ENCODE data around the gene PLSCR2. TPM values are rescaled to one million over a fixed set of nuclear protein-coding genes. Genes with fewer than 3 reads are reported as not detected.
"Not testable (repeated sequence)": the region's sequence is repeated elsewhere in the genome, so short reads cannot be mapped to it uniquely, and the experiment has no call there.

PLSCR2 gene
- total RNA-seq, 4 donors from 2014 or later: 1.3 TPM; not detected in 3

DNA sequence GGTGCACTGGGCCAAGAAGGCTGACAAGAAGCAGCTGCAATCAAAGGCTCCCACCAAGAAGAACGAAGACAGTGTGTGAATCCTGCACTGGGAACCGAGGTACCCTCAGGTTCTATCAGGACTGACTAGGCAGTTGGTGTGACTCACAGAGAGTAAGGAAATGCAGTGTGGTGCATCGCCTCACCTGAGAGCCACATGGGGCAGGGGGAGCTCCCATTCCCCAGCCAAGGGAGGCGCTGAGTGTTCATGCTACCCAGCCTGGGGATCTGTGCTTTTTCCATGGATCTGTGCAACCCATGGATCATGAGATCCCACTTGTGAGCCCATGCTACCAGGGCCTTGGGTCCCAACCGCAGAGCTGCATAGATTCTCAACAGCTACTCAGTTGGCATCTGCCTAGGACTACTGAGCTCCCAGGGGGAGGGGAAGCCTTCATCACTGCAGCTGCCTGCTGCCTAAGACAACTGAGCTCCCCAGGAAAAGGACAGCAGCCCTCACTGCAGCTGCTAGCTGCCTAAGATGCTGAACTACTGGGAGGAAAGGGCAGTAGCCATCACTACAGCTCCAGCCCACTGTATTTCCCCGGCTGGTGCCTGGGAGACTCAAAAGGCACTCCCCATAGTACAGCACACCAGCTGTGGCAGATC is 6.9 kb upstream of the PLSCR2 start:
- ATAC-seq: no peak
- no peaks in the 10 kb centered on the region for H3K9me3 ChIP-seq

DNA sequence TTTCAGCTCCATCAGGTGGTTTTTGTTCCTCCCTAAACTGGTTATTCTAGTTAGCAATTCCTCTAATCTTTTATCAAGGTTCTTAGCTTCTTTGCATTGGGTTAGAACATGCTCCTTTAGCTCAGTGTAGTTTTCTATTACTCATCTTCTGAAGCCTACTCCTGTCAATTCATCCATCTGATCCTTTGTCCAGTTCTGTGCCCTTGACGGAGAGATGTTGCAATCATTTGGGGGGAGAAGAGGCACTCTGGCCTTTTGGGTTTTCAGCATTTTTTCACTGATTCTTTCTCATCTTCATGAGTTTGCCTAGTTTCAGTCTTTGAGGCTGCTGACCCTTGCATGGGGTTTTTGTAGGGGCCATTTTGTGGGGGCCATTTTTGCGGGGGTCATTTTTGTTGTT is 5.6 kb upstream of the PLSCR2 start:
- 82 to 100% methylated on average over 1 to 2 of the region's 2 CpGs for WGBS, 2 donors (ENCODE audit: low coverage in 1 of 2)
- not testable (repeated sequence) for H3K9me3 ChIP-seq

More for the DNA sequence above, 6.9 kb upstream of the PLSCR2 start:
- no peak overlapping the region for H3K4me3 ChIP-seq
- no peaks in the 10 kb centered on the region for H3K36me3 ChIP-seq
- H3K4me1 ChIP-seq: no peaks in the 10 kb centered on the region
- no peak overlapping the region for H3K27ac ChIP-seq
- WGBS, 2 donors (ENCODE audit: low coverage in 1 of 2): 89% methylated on average over 3 of the region's 6 CpGs; no CpG with 5 or more reads in 1 of the 2 donors
- no peak for TF ChIP-seq POLR2A (IDR thresholded peaks at IDR 0.05)
- TF ChIP-seq, protein P1, sequence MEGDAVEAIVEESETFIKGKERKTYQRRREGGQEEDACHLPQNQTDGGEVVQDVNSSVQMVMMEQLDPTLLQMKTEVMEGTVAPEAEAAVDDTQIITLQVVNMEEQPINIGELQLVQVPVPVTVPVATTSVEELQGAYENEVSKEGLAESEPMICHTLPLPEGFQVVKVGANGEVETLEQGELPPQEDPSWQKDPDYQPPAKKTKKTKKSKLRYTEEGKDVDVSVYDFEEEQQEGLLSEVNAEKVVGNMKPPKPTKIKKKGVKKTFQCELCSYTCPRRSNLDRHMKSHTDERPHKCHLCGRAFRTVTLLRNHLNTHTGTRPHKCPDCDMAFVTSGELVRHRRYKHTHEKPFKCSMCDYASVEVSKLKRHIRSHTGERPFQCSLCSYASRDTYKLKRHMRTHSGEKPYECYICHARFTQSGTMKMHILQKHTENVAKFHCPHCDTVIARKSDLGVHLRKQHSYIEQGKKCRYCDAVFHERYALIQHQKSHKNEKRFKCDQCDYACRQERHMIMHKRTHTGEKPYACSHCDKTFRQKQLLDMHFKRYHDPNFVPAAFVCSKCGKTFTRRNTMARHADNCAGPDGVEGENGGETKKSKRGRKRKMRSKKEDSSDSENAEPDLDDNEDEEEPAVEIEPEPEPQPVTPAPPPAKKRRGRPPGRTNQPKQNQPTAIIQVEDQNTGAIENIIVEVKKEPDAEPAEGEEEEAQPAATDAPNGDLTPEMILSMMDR (IDR thresholded peaks at IDR 0.05): no peak
- no peak for TF ChIP-seq EP300 (IDR thresholded peaks at IDR 0.05)
- TF ChIP-seq POLR2AphosphoS5 (IDR thresholded peaks at IDR 0.05): no peak
- H3K27me3 ChIP-seq: peaks cover 13% of the 10 kb centered on the region

DNA sequence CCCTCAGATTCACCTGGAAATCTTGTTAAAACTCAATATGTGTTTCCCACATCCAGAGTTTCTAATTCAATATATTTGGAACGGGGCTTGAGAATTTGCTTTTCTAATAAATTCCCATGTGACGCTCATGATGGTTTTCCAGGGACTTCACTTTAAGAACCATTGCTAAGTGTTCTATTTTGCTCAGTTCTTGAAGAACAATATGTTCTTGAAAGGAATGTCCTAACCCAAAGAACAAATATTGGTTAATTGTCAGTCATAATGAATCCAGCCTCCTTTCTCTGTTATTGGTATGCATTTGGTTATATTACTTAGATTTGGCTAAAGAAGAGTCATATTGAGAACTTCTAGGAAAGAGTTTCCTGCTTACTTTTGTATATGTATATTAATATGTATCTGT is 4.4 kb upstream of the PLSCR2 start:
- Histone ChIP-seq H3K27me3 (peaks cover 13% of the 10 kb centered on the region), H3K4me1 (peaks cover 0 to 11% (median 0%) of the 10 kb centered on the region in 3 donors), H3K4me3 (no peak overlapping the region), H3K36me3 (no peaks in the 10 kb centered on the region), H3K9me3 (no peaks in the 10 kb centered on the region), H3K27ac (no peak overlapping the region)
- no peak for TF ChIP-seq POLR2A (IDR thresholded peaks at IDR 0.05)
- peak; percentile 15 for TF ChIP-seq POLR2AphosphoS5 (IDR thresholded peaks at IDR 0.05)
- no peak for ATAC-seq
- WGBS, 2 donors (ENCODE audit: low coverage in 1 of 2): 79 to 100% methylated on average over 1 to 2 of the region's 2 CpGs

More for the DNA sequence above, 5.6 kb upstream of the PLSCR2 start:
- not testable (repeated sequence) for H3K27ac ChIP-seq, H3K4me1 ChIP-seq, H3K36me3 ChIP-seq, H3K4me3 ChIP-seq, ATAC-seq
- peaks cover 13% of the 10 kb centered on the region for H3K27me3 ChIP-seq

DNA sequence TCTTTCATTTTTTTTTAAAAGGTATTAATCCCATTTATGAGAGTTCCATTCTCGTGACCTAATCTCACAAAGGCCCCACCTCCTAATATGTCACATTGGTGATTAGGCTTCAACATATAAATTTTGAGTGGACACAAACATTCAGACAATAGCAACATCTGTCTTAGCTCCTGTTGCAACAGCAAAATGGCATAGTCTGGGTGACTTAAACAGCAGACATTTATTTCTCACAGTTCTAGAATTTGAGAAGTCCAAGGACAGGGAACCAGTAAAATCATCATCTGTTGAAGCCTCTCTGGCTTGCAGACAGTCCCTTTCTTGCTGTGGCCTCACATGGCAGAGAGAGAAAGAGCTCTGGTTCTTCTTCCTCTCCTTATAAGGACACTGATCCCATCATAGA is 3.2 kb upstream of the PLSCR2 start:
- Histone ChIP-seq H3K36me3 (no peaks in the 10 kb centered on the region), H3K9me3 (no peaks in the 10 kb centered on the region), H3K27ac (no peak overlapping the region), H3K27me3 (peaks cover 13% of the 10 kb centered on the region), H3K4me1 (peaks cover 0 to 19% (median 0%) of the 10 kb centered on the region in 3 donors), H3K4me3 (no peak overlapping the region)
- WGBS, 2 donors (ENCODE audit: low coverage in 1 of 2): 86 to 92% methylated on average over 1 of the region's 1 CpG
- ATAC-seq: no peak
- TF ChIP-seq POLR2A (IDR thresholded peaks at IDR 0.05): no peak

DNA sequence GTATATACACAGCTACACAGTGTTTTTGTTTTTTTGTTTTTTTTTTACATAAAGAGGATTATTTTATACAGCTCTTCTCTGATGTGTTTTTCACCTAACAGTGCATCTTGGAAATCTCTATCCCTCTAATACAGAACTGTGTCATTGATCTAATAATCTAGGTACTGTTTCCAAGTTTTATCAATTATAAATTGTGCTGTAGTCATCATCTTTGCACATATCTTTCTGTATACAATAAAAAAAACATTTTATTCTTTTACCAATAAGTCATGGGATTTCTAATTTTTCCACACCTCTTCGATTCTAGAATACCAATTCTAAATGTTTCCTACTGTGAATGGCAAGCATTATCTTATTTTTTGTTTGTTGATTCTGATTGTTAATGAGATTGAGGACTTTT is 1.7 kb upstream of the PLSCR2 start:
- H3K9me3 ChIP-seq: no peaks in the 10 kb centered on the region
- no peak overlapping the region for H3K4me3 ChIP-seq
- no peak for ATAC-seq
- 92 to 100% methylated on average over 1 of the region's 1 CpG for WGBS, 2 donors (ENCODE audit: low coverage in 1 of 2)
- TF ChIP-seq EP300 (IDR thresholded peaks at IDR 0.05) (no peak), POLR2A (IDR thresholded peaks at IDR 0.05) (no peak), POLR2AphosphoS5 (IDR thresholded peaks at IDR 0.05) (no peak)
- TF ChIP-seq, protein P1 (IDR thresholded peaks at IDR 0.05): no peak
- H3K27me3 ChIP-seq: no peaks in the 10 kb centered on the region
- H3K4me1 ChIP-seq: peaks cover 0 to 19% (median 0%) of the 10 kb centered on the region in 3 donors
- H3K36me3 ChIP-seq: no peaks in the 10 kb centered on the region
- no peak overlapping the region for H3K27ac ChIP-seq

DNA sequence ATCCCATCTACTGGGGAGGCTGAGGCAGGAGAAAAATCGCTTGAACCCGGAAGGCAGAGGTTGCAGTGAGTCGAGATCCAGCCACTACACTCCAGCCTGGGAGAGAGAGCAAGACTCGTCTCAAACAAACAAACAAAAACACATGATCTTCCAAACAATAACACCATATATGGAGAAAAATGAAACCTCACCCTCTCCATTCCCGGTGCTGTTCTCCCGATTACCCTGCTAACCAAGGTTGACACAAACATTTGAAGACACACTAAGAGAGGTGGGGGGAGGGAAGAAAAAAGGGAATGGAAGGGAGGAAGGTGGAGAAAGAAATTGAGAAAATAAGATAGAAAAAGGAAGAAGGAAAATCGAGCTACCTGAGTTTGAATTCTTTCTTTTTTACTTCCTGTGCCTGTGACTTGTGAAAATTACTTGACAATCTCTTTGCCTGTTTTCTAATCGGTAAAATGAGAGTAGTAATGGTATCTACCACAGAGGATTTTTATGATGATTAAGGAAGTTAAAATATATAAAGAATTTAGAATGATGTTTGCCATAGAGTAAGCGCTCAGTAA is 1.1 kb upstream of the PLSCR2 start:
- H3K4me3 ChIP-seq: no peak overlapping the region
- 89% methylated on average over 5 to 8 of the region's 9 CpGs for WGBS, 2 donors (ENCODE audit: low coverage in 1 of 2)
- no peak for ATAC-seq

More for the DNA sequence above, 1.1 kb upstream of the PLSCR2 start:
- H3K9me3 ChIP-seq: no peaks in the 10 kb centered on the region
- H3K4me1 ChIP-seq: peaks cover 0 to 19% (median 0%) of the 10 kb centered on the region in 3 donors
- no peak for TF ChIP-seq POLR2A (IDR thresholded peaks at IDR 0.05)
- TF ChIP-seq, protein P1 (IDR thresholded peaks at IDR 0.05): no peak
- no peak for TF ChIP-seq EP300 (IDR thresholded peaks at IDR 0.05)
- no peak for TF ChIP-seq POLR2AphosphoS5 (IDR thresholded peaks at IDR 0.05)
- H3K27me3 ChIP-seq: no peaks in the 10 kb centered on the region
- H3K27ac ChIP-seq: no peak overlapping the region
- no peaks in the 10 kb centered on the region for H3K36me3 ChIP-seq
